ENCODE data around the gene TRMT112.
A peak's percentile ranks its signal among the peaks of the same experiment; 100 is the strongest.

Gene TRMT112

GRCh38 chr11:64305075-64305690 lies 12.2 kb downstream of the TRMT112 start, which contains the start of gene ESRRA:
Gene ESRRA, plus strand, starts transcription at chr11:64305524. Its CDS starts 1,656 bp downstream, at chr11:64307180.
- peak within 1 kb of the TSS; percentile 97 to 98 for H3K4me3 Mint-ChIP-seq
- peak; percentile 68 for ATAC-seq (replicated peaks)
- peaks cover 24 to 26% of the 10 kb centered on the region in 2 donors for H3K4me1 Mint-ChIP-seq (ENCODE audit: low read depth in 2 of 2)
- H3K27me3 Mint-ChIP-seq, result peaks cover 7 to 10% of the 10 kb centered on the region in 2 donors
- H3K9me3 Mint-ChIP-seq, result no peaks in the 10 kb centered on the region
- H3K36me3 Mint-ChIP-seq (ENCODE audit: insufficient read depth), result peaks cover 30% of the 10 kb centered on the region
- peak; percentile 98 to 99 (median 99) for DNase-seq
- peak within 1 kb of the TSS; percentile 94 to 96 for H3K27ac Mint-ChIP-seq

- H3K4me3 Mint-ChIP-seq, result peak overlapping the region; percentile 95 to 98
- H3K9me3 Mint-ChIP-seq, result no peaks in the 10 kb centered on the region
- DNase-seq (peak; percentile 94 to 96 (median 96)), ATAC-seq (replicated peaks) (peak; percentile 44)
- H3K4me1 Mint-ChIP-seq (ENCODE audit: low read depth in 2 of 2), result peaks cover 28 to 30% of the 10 kb centered on the region in 2 donors
- peaks cover 27% of the 10 kb centered on the region for H3K36me3 Mint-ChIP-seq (ENCODE audit: insufficient read depth)
- peak overlapping the region; percentile 94 to 96 for H3K27ac Mint-ChIP-seq
- peaks cover 13 to 17% of the 10 kb centered on the region in 2 donors for H3K27me3 Mint-ChIP-seq
Measured at GRCh38 chr11:64304316-64305072, 12.9 kb downstream of the TRMT112 start.

GRCh38 chr11:64304032-64304315 lies 13.4 kb downstream of the TRMT112 start:
- Mint-ChIP-seq H3K27me3 (peaks cover 14 to 22% of the 10 kb centered on the region in 2 donors), H3K36me3 (ENCODE audit: insufficient read depth) (peaks cover 27% of the 10 kb centered on the region)

GRCh38 chr11:64303109-64304031 lies 14.0 kb downstream of the TRMT112 start:
- ATAC-seq (replicated peaks) (no peak), DNase-seq (no peak)
- peaks cover 28 to 32% of the 10 kb centered on the region in 2 donors for H3K4me1 Mint-ChIP-seq (ENCODE audit: low read depth in 2 of 2)
- peak overlapping the region in 1 of 2 donors; percentile 96 for H3K27ac Mint-ChIP-seq
- H3K9me3 Mint-ChIP-seq, result no peaks in the 10 kb centered on the region
- H3K27me3 Mint-ChIP-seq, result peaks cover 16 to 28% of the 10 kb centered on the region in 2 donors
- H3K4me3 Mint-ChIP-seq, result peak overlapping the region in 1 of 2 donors; percentile 95
- peaks cover 27% of the 10 kb centered on the region for H3K36me3 Mint-ChIP-seq (ENCODE audit: insufficient read depth)

More at GRCh38 chr11:64304032-64304315, 13.4 kb downstream of the TRMT112 start:
- Mint-ChIP-seq H3K9me3 (no peaks in the 10 kb centered on the region), H3K4me1 (ENCODE audit: low read depth in 2 of 2) (peaks cover 28 to 32% of the 10 kb centered on the region in 2 donors), H3K27ac (peak overlapping the region; percentile 94 to 96), H3K4me3 (peak overlapping the region; percentile 95 to 98)
- no peak for DNase-seq
- no peak for ATAC-seq (replicated peaks)

- H3K9me3 Mint-ChIP-seq, result no peaks in the 10 kb centered on the region
- peak within 1 kb of the TSS; percentile 75 to 82 for H3K4me3 Mint-ChIP-seq
- peaks cover 25 to 32% of the 10 kb centered on the region in 2 donors for H3K4me1 Mint-ChIP-seq (ENCODE audit: low read depth in 2 of 2)
- peaks cover 49 to 61% of the 10 kb centered on the region in 2 donors for H3K27me3 Mint-ChIP-seq
- H3K36me3 Mint-ChIP-seq (ENCODE audit: insufficient read depth), result peaks cover 20% of the 10 kb centered on the region
- DNase-seq (no peak), ATAC-seq (replicated peaks) (no peak)
- peak within 1 kb of the TSS; percentile 77 to 88 for H3K27ac Mint-ChIP-seq
Measured at GRCh38 chr11:64299847-64300648, 17.3 kb downstream of the TRMT112 start, which contains the start of gene CATSPERZ. Gene CATSPERZ, plus strand, starts transcription at chr11:64300358. Its CDS starts 53 bp downstream, at chr11:64300411.

- peaks cover 21 to 29% of the 10 kb centered on the region in 2 donors for H3K4me1 Mint-ChIP-seq (ENCODE audit: low read depth in 2 of 2)
- H3K36me3 Mint-ChIP-seq (ENCODE audit: insufficient read depth), result peaks cover 17% of the 10 kb centered on the region
- H3K27ac Mint-ChIP-seq, result peak overlapping the region in 1 of 2 donors; percentile 17
- H3K4me3 Mint-ChIP-seq, result peak overlapping the region; percentile 75 to 82
- H3K9me3 Mint-ChIP-seq, result no peaks in the 10 kb centered on the region
- no peak for ATAC-seq (replicated peaks)
- peaks cover 57 to 69% of the 10 kb centered on the region in 2 donors for H3K27me3 Mint-ChIP-seq
- no peak for DNase-seq
Measured at GRCh38 chr11:64298966-64299846, 18.2 kb downstream of the TRMT112 start.

- H3K27me3 Mint-ChIP-seq, result peaks cover 70 to 83% of the 10 kb centered on the region in 2 donors
- DNase-seq (no peak), ATAC-seq (replicated peaks) (no peak)
- H3K9me3 Mint-ChIP-seq, result no peaks in the 10 kb centered on the region
- H3K4me1 Mint-ChIP-seq (ENCODE audit: low read depth in 2 of 2), result peaks cover 19 to 26% of the 10 kb centered on the region in 2 donors
- peak overlapping the region in 1 of 2 donors; percentile 40 for H3K4me3 Mint-ChIP-seq
- no peak overlapping the region for H3K27ac Mint-ChIP-seq
- peaks cover 17% of the 10 kb centered on the region for H3K36me3 Mint-ChIP-seq (ENCODE audit: insufficient read depth)
Measured at GRCh38 chr11:64297699-64298358, 19.5 kb downstream of the TRMT112 start.

GRCh38 chr11:64296830-64297698 lies 20.3 kb downstream of the TRMT112 start:
- peaks cover 19 to 26% of the 10 kb centered on the region in 2 donors for H3K4me1 Mint-ChIP-seq (ENCODE audit: low read depth in 2 of 2)
- no peak overlapping the region for H3K4me3 Mint-ChIP-seq
- no peak overlapping the region for H3K27ac Mint-ChIP-seq
- ATAC-seq (replicated peaks), result no peak
- H3K27me3 Mint-ChIP-seq, result peaks cover 70 to 90% of the 10 kb centered on the region in 2 donors
- peaks cover 13% of the 10 kb centered on the region for H3K36me3 Mint-ChIP-seq (ENCODE audit: insufficient read depth)
- no peaks in the 10 kb centered on the region for H3K9me3 Mint-ChIP-seq
- DNase-seq, result no peak

- peaks cover 6% of the 10 kb centered on the region for H3K36me3 Mint-ChIP-seq (ENCODE audit: insufficient read depth)
- ATAC-seq (replicated peaks) (no peak), DNase-seq (no peak)
- H3K4me1 Mint-ChIP-seq (ENCODE audit: low read depth in 2 of 2), result peaks cover 19 to 24% of the 10 kb centered on the region in 2 donors
- no peak overlapping the region for H3K4me3 Mint-ChIP-seq
- no peak overlapping the region for H3K27ac Mint-ChIP-seq
- peaks cover 70 to 90% of the 10 kb centered on the region in 2 donors for H3K27me3 Mint-ChIP-seq
- H3K9me3 Mint-ChIP-seq, result no peaks in the 10 kb centered on the region
Measured at GRCh38 chr11:64296236-64296635, 21.1 kb downstream of the TRMT112 start.

GRCh38 chr11:64295760-64296159 lies 21.6 kb downstream of the TRMT112 start:
- ATAC-seq (replicated peaks) (no peak), DNase-seq (no peak)
- Mint-ChIP-seq H3K36me3 (ENCODE audit: insufficient read depth) (peaks cover 3% of the 10 kb centered on the region), H3K4me1 (ENCODE audit: low read depth in 2 of 2) (peaks cover 17 to 23% of the 10 kb centered on the region in 2 donors), H3K4me3 (no peak overlapping the region), H3K9me3 (no peaks in the 10 kb centered on the region), H3K27me3 (peaks cover 70 to 90% of the 10 kb centered on the region in 2 donors), H3K27ac (no peak overlapping the region)
